Muscle layer of duodenum (tissue), 2 donors: Measurements from ENCODE around the gene LRRFIP2.

ENCODE experiments used
- H3K27ac ChIP-seq: one replicate; pipeline ENCODE4 v1.7.0; 2013; ENCODE audit warnings: mild to moderate bottlenecking, low read length
- H3K27me3 ChIP-seq: one replicate; pipeline ENCODE4 v1.7.0; 2013; ENCODE audit warnings: low read depth, mild to moderate bottlenecking, control low read depth, low read length
- H3K36me3 ChIP-seq, 2 donors: one replicate each; pipeline ENCODE4 v1.7.0; 2013; ENCODE audit warnings: low read length in 2 of 2, control low read depth in 1 of 2, mild to moderate bottlenecking in 1 of 2; ENCODE audit not compliant: insufficient read depth in 2 of 2, control insufficient read depth in 1 of 2
- H3K4me1 ChIP-seq, 2 donors: one replicate each; pipeline ENCODE4 v1.7.0; 2013; ENCODE audit warnings: low read length in 2 of 2, mild to moderate bottlenecking in 2 of 2, control low read depth in 1 of 2, moderate library complexity in 1 of 2; ENCODE audit not compliant: insufficient read depth in 2 of 2, control insufficient read depth in 1 of 2
- H3K4me3 ChIP-seq, 2 donors: one replicate each; pipeline ENCODE4 v1.7.0; 2013; ENCODE audit warnings: low read length in 2 of 2, low read depth in 1 of 2, mild to moderate bottlenecking in 1 of 2
- H3K9me3 ChIP-seq, 2 donors: one replicate each; pipeline ENCODE4 v1.7.0; 2013; ENCODE audit warnings: low read length in 2 of 2, control low read depth in 1 of 2, mild to moderate bottlenecking in 1 of 2; ENCODE audit not compliant: control insufficient read depth in 1 of 2
- donor health status: healthy.

The LRRFIP2 gene

GRCh38 chr3:37041546-37042195 is 132.7 kb downstream of the LRRFIP2 start:
- Histone ChIP-seq H3K9me3 (no peaks in the 10 kb centered on the region), H3K36me3 (peaks cover 15 to 23% of the 10 kb centered on the region in 2 donors), H3K27me3 (no peaks in the 10 kb centered on the region), H3K4me1 (peaks cover 0 to 9% of the 10 kb centered on the region in 2 donors), H3K4me3 (no peak overlapping the region), H3K27ac (no peak overlapping the region)

GRCh38 chr3:37040231-37040630 is 134.2 kb downstream of the LRRFIP2 start:
- Histone ChIP-seq H3K4me1 (peaks cover 0 to 9% of the 10 kb centered on the region in 2 donors), H3K9me3 (peaks cover 0 to 3% of the 10 kb centered on the region in 2 donors), H3K36me3 (peaks cover 20 to 23% of the 10 kb centered on the region in 2 donors), H3K4me3 (no peak overlapping the region), H3K27ac (no peak overlapping the region), H3K27me3 (no peaks in the 10 kb centered on the region)

GRCh38 chr3:37039161-37039846 is 135.1 kb downstream of the LRRFIP2 start:
- Histone ChIP-seq H3K4me1 (peaks cover 0 to 9% of the 10 kb centered on the region in 2 donors), H3K4me3 (no peak overlapping the region), H3K27ac (no peak overlapping the region)

GRCh38 chr3:37037352-37037751 is 137.0 kb downstream of the LRRFIP2 start:
- H3K27me3 ChIP-seq: no peaks in the 10 kb centered on the region
- no peak overlapping the region for H3K27ac ChIP-seq
- H3K9me3 ChIP-seq: peaks cover 0 to 3% of the 10 kb centered on the region in 2 donors
- no peak overlapping the region for H3K4me3 ChIP-seq
- peaks cover 27 to 28% of the 10 kb centered on the region in 2 donors for H3K36me3 ChIP-seq
- peaks cover 0 to 9% of the 10 kb centered on the region in 2 donors for H3K4me1 ChIP-seq

More at GRCh38 chr3:37039161-37039846, 135.1 kb downstream of the LRRFIP2 start:
- peaks cover 20 to 23% of the 10 kb centered on the region in 2 donors for H3K36me3 ChIP-seq
- H3K27me3 ChIP-seq: no peaks in the 10 kb centered on the region
- H3K9me3 ChIP-seq: peaks cover 0 to 3% of the 10 kb centered on the region in 2 donors

- Histone ChIP-seq H3K36me3 (peaks cover 23% of the 10 kb centered on the region in 2 donors), H3K4me1 (peaks cover 0 to 14% of the 10 kb centered on the region in 2 donors), H3K9me3 (peaks cover 0 to 3% of the 10 kb centered on the region in 2 donors), H3K4me3 (no peak overlapping the region), H3K27ac (no peak overlapping the region), H3K27me3 (no peaks in the 10 kb centered on the region)
These were observed 141.4 kb downstream of the LRRFIP2 start for GRCh38 chr3:37032961-37033360.

GRCh38 chr3:37031096-37031682 is 143.2 kb downstream of the LRRFIP2 start:
- peaks cover 23 to 35% of the 10 kb centered on the region in 2 donors for H3K36me3 ChIP-seq
- H3K4me1 ChIP-seq: peaks cover 0 to 14% of the 10 kb centered on the region in 2 donors

GRCh38 chr3:37030588-37030987 is 143.8 kb downstream of the LRRFIP2 start:
- no peaks in the 10 kb centered on the region for H3K9me3 ChIP-seq
- H3K4me3 ChIP-seq: no peak overlapping the region
- peaks cover 0 to 14% of the 10 kb centered on the region in 2 donors for H3K4me1 ChIP-seq
- peaks cover 29 to 35% of the 10 kb centered on the region in 2 donors for H3K36me3 ChIP-seq
- no peaks in the 10 kb centered on the region for H3K27me3 ChIP-seq
- peak overlapping the region; percentile 6 for H3K27ac ChIP-seq

More at GRCh38 chr3:37031096-37031682, 143.2 kb downstream of the LRRFIP2 start:
- H3K27me3 ChIP-seq: no peaks in the 10 kb centered on the region
- no peak overlapping the region for H3K4me3 ChIP-seq
- H3K9me3 ChIP-seq: peaks cover 0 to 3% of the 10 kb centered on the region in 2 donors
- H3K27ac ChIP-seq: peak overlapping the region; percentile 6

- Histone ChIP-seq H3K4me3 (no peak overlapping the region), H3K9me3 (no peaks in the 10 kb centered on the region), H3K36me3 (peaks cover 30 to 36% of the 10 kb centered on the region in 2 donors), H3K27me3 (no peaks in the 10 kb centered on the region), H3K27ac (no peak overlapping the region), H3K4me1 (peaks cover 0 to 14% of the 10 kb centered on the region in 2 donors)
These were observed 144.7 kb downstream of the LRRFIP2 start for GRCh38 chr3:37029516-37030163.

- H3K36me3 ChIP-seq: peaks cover 29 to 34% of the 10 kb centered on the region in 2 donors
- no peaks in the 10 kb centered on the region for H3K27me3 ChIP-seq
- H3K4me3 ChIP-seq: no peak overlapping the region
- peaks cover 0 to 14% of the 10 kb centered on the region in 2 donors for H3K4me1 ChIP-seq
- H3K9me3 ChIP-seq: no peaks in the 10 kb centered on the region
- no peak overlapping the region for H3K27ac ChIP-seq
These were observed 145.3 kb downstream of the LRRFIP2 start for GRCh38 chr3:37029111-37029510.

- peaks cover 0 to 14% of the 10 kb centered on the region in 2 donors for H3K4me1 ChIP-seq
- H3K27ac ChIP-seq: no peak overlapping the region
- peaks cover 31 to 37% of the 10 kb centered on the region in 2 donors for H3K36me3 ChIP-seq
These were observed 146.1 kb downstream of the LRRFIP2 start for GRCh38 chr3:37028329-37028728.

GRCh38 chr3:37026851-37027250 is 147.5 kb downstream of the LRRFIP2 start:
- H3K27me3 ChIP-seq: no peaks in the 10 kb centered on the region
- no peak overlapping the region for H3K4me3 ChIP-seq
- H3K27ac ChIP-seq: no peak overlapping the region
- no peaks in the 10 kb centered on the region for H3K9me3 ChIP-seq
- peaks cover 0 to 14% of the 10 kb centered on the region in 2 donors for H3K4me1 ChIP-seq
- H3K36me3 ChIP-seq: peaks cover 36 to 47% of the 10 kb centered on the region in 2 donors

More at GRCh38 chr3:37028329-37028728, 146.1 kb downstream of the LRRFIP2 start:
- no peak overlapping the region for H3K4me3 ChIP-seq
- H3K27me3 ChIP-seq: no peaks in the 10 kb centered on the region
- H3K9me3 ChIP-seq: no peaks in the 10 kb centered on the region
